Fibroblast of lung (primary cell): ENCODE measurements around the gene FRY. TPM values are rescaled to one million over a fixed set of nuclear protein-coding genes. Genes with fewer than 3 reads are reported as not detected.
"Not testable (repeated sequence)": the region's sequence is repeated elsewhere in the genome, so short reads cannot be mapped to it uniquely, and the experiment has no call there.

Experiments used
- DNase-seq, 2 donors: peaks; one replicate each; pipeline versions ENCODE4 v3.0.0 to v3.0.0-alpha.2; 2010; ENCODE audit warnings: low read depth in 2 of 2
- H2AFZ ChIP-seq: 2 replicates; pipeline ENCODE4 v1.5.1; 2012; ENCODE audit warnings: low read length, control low read depth, inconsistent platforms
- H3K27ac ChIP-seq: 2 replicates; pipeline ENCODE4 v1.5.1; 2011; ENCODE audit warnings: low read length, control low read depth; ENCODE audit not compliant: insufficient read depth
- H3K27me3 ChIP-seq: 2 replicates; pipeline ENCODE4 v1.5.1; 2011; ENCODE audit warnings: mild to moderate bottlenecking, low read length; ENCODE audit not compliant: control insufficient read depth, insufficient read depth
- H3K36me3 ChIP-seq: 2 replicates; pipeline ENCODE4 v1.5.1; 2011; ENCODE audit warnings: low read length; ENCODE audit not compliant: control insufficient read depth, insufficient read depth
- H3K4me1 ChIP-seq: 2 replicates; pipeline ENCODE4 v1.5.1; 2011; ENCODE audit warnings: low read length; ENCODE audit not compliant: control insufficient read depth, insufficient read depth; ENCODE audit errors: extremely low read depth
- H3K4me2 ChIP-seq: 2 replicates; pipeline ENCODE4 v1.5.1; 2011; ENCODE audit warnings: low read length, control low read depth; ENCODE audit not compliant: insufficient read depth; ENCODE audit errors: extremely low read depth
- H3K4me3 ChIP-seq, 4 experiments: fragments of 200-600 bp in 1 of 4; sonication (generic) in 1 of 4; replicated peaks in 1 of 4; 2 replicates each; pipeline ENCODE4 v1.5.1; 2011 to 2016; ENCODE audit warnings: low read length in 4 of 4, low read depth in 3 of 4, mild to moderate bottlenecking in 3 of 4, control low read depth in 2 of 4, inconsistent platforms in 1 of 4, mixed read lengths in 1 of 4; ENCODE audit not compliant: insufficient read depth in 1 of 4; ENCODE audit errors: control extremely low read depth in 1 of 4
- H3K79me2 ChIP-seq: 2 replicates; pipeline ENCODE4 v1.5.1; 2012; ENCODE audit warnings: mild to moderate bottlenecking, low read length, inconsistent platforms; ENCODE audit not compliant: control insufficient read depth, insufficient read depth
- H3K9ac ChIP-seq: 2 replicates; pipeline ENCODE4 v1.5.1; 2011; ENCODE audit warnings: mild to moderate bottlenecking, low read length, control low read depth; ENCODE audit not compliant: insufficient read depth
- H3K9me3 ChIP-seq: 2 replicates; pipeline ENCODE4 v1.5.1; 2012; ENCODE audit warnings: low read depth, low read length; ENCODE audit not compliant: control insufficient read depth, insufficient read depth
- H4K20me1 ChIP-seq: 2 replicates; pipeline ENCODE4 v1.5.1; 2011; ENCODE audit warnings: low read length; ENCODE audit not compliant: control insufficient read depth, insufficient read depth; ENCODE audit errors: extremely low read depth
- CTCF ChIP-seq, 2 donors: IDR thresholded peaks in 1 of 2; conservative IDR thresholded peaks in 1 of 2; 1 replicate in 1 of 2; 2 replicates in 1 of 2; pipeline ENCODE4 v1.5.1; 2011 to 2012; ENCODE audit warnings: low read length in 2 of 2, control low read depth in 1 of 2, inconsistent platforms in 1 of 2, low read depth in 1 of 2, mild to moderate bottlenecking in 1 of 2
- EZH2 ChIP-seq: IDR thresholded peaks from 2 replicates; pipeline ENCODE4 v1.5.1; 2012; ENCODE audit warnings: low read length, control low read depth, mild to moderate bottlenecking; ENCODE audit errors: missing control alignments
- polyA plus RNA-seq, 2 donors: library from polyadenylated mRNA; depleted of rRNA in 1 of 2; stranded (reverse) in 1 of 2; unstranded in 1 of 2; fragments of >200 nt; gene quantifications; 2 replicates each; pipeline ENCODE4 v1.2.1, GENCODE V29; 2011 to 2012; ENCODE audit warnings: missing spikeins in 1 of 2
- total RNA-seq: library from RNA; depleted of rRNA; stranded (reverse); fragments of >200 nt; gene quantifications from 2 replicates; pipeline ENCODE4 v1.2.1, GENCODE V29; 2014

The FRY gene
- total and polyA plus RNA-seq, 2 donors (not counting 1 experiment from before 2014, with no cell fraction given) = 8.8 to 18.3 TPM

GRCh38 chr13:31996601-31997000 is 35.0 kb upstream of the FRY start:
- Histone ChIP-seq H3K9ac (no peak overlapping the region), H2AFZ (no peak overlapping the region), H3K4me2 (no peak overlapping the region), H3K36me3 (no peaks in the 10 kb centered on the region), H3K27me3 (no peaks in the 10 kb centered on the region), H3K79me2 (no peaks in the 10 kb centered on the region), H3K4me3 (no peak overlapping the region), H3K4me1 (no peaks in the 10 kb centered on the region), H3K9me3 (no peaks in the 10 kb centered on the region), H4K20me1 (no peaks in the 10 kb centered on the region), H3K27ac (no peak overlapping the region)
- TF ChIP-seq EZH2 (no peak), CTCF (conservative IDR thresholded peaks at IDR 0.05 in 1 of 2, IDR thresholded peaks at IDR 0.05 in 1 of 2; ENCODE audit: low read depth in 1 of 2, low read length in 2 of 2) (no peak)
- DNase-seq = no peak

- DNase-seq = no peak
- no peak for TF ChIP-seq CTCF (conservative IDR thresholded peaks at IDR 0.05 in 1 of 2, IDR thresholded peaks at IDR 0.05 in 1 of 2; ENCODE audit: low read depth in 1 of 2, low read length in 2 of 2)
- TF ChIP-seq EZH2 = no peak
Observed at GRCh38 chr13:31997641-31998040, 33.9 kb upstream of the FRY start.

GRCh38 chr13:31998131-31998530 is 33.4 kb upstream of the FRY start:
- no peaks in the 10 kb centered on the region for H3K27me3 ChIP-seq
- no peak overlapping the region for H3K27ac ChIP-seq
- no peaks in the 10 kb centered on the region for H3K36me3 ChIP-seq
- peak in 1 of 2 donors; percentile 18 for DNase-seq
- no peak overlapping the region for H2AFZ ChIP-seq
- H4K20me1 ChIP-seq = no peaks in the 10 kb centered on the region
- H3K4me2 ChIP-seq = no peak overlapping the region
- H3K4me1 ChIP-seq = no peaks in the 10 kb centered on the region
- H3K9me3 ChIP-seq = no peaks in the 10 kb centered on the region
- H3K79me2 ChIP-seq = no peaks in the 10 kb centered on the region
- no peak overlapping the region for H3K9ac ChIP-seq
- TF ChIP-seq CTCF (conservative IDR thresholded peaks at IDR 0.05 in 1 of 2, IDR thresholded peaks at IDR 0.05 in 1 of 2; ENCODE audit: low read depth in 1 of 2, low read length in 2 of 2) (no peak), EZH2 (no peak)
- H3K4me3 ChIP-seq = no peak overlapping the region

More at GRCh38 chr13:31997641-31998040, 33.9 kb upstream of the FRY start:
- Histone ChIP-seq H3K4me3 (no peak overlapping the region), H3K4me1 (no peaks in the 10 kb centered on the region), H3K27me3 (no peaks in the 10 kb centered on the region), H3K4me2 (no peak overlapping the region), H3K27ac (no peak overlapping the region), H2AFZ (no peak overlapping the region), H3K79me2 (no peaks in the 10 kb centered on the region), H4K20me1 (no peaks in the 10 kb centered on the region), H3K36me3 (no peaks in the 10 kb centered on the region), H3K9ac (no peak overlapping the region), H3K9me3 (no peaks in the 10 kb centered on the region)

- not testable (repeated sequence) for H3K4me1 ChIP-seq, H3K9me3 ChIP-seq, DNase-seq, H3K36me3 ChIP-seq, H3K27me3 ChIP-seq, H2AFZ ChIP-seq, H3K4me3 ChIP-seq, H3K79me2 ChIP-seq, H4K20me1 ChIP-seq, H3K27ac ChIP-seq, H3K9ac ChIP-seq, H3K4me2 ChIP-seq
Observed at GRCh38 chr13:32000754-32001153, 30.8 kb upstream of the FRY start.
